Ureter (tissue), 1 donor: ENCODE data around the gene TMPRSS9. TPM values are rescaled to one million over a fixed set of nuclear protein-coding genes. Genes with fewer than 3 reads are reported as not detected.
"Not testable (repeated sequence)": the region's sequence is repeated elsewhere in the genome, so short reads cannot be mapped to it uniquely, and the experiment has no call there.

ENCODE experiments used
- DNase-seq: peaks from one replicate; pipeline ENCODE4 v3.0.0-alpha.2; 2020; ENCODE audit warnings: low spot score
- total RNA-seq: library from RNA; stranded (reverse); gene quantifications from one replicate; pipeline ENCODE4 v1.2.4, GENCODE V29; 2023
- donor health status: DM: yes; HTN: yes; CAD: no.

Gene TMPRSS9
- total RNA-seq, 1 donor from 2014 or later = not detected

GRCh38 chr19:2342656-2343288 lies 17.3 kb upstream of the TMPRSS9 start:
- DNase-seq = no peak

GRCh38 chr19:2343289-2343982 lies 16.6 kb upstream of the TMPRSS9 start:
- DNase-seq = no peak

- no peak for DNase-seq
Observed at GRCh38 chr19:2344381-2344870, 15.6 kb upstream of the TMPRSS9 start.

GRCh38 chr19:2345076-2345475 lies 15.0 kb upstream of the TMPRSS9 start:
- no peak for DNase-seq

GRCh38 chr19:2345794-2346663 lies 14.0 kb upstream of the TMPRSS9 start:
- DNase-seq = no peak

- DNase-seq = not testable (repeated sequence)
Observed at GRCh38 chr19:2349818-2350217, 10.2 kb upstream of the TMPRSS9 start.

- no peak for DNase-seq
Observed at GRCh38 chr19:2350656-2351055, 9.4 kb upstream of the TMPRSS9 start.

- no peak for DNase-seq
Observed at GRCh38 chr19:2351591-2351990, 8.5 kb upstream of the TMPRSS9 start.

GRCh38 chr19:2352121-2352520 lies 7.9 kb upstream of the TMPRSS9 start:
- DNase-seq = no peak

- DNase-seq = no peak
Observed at GRCh38 chr19:2353159-2353886, 6.7 kb upstream of the TMPRSS9 start.

GRCh38 chr19:2353887-2354592 lies 6.0 kb upstream of the TMPRSS9 start:
- DNase-seq = no peak

GRCh38 chr19:2354670-2355069 lies 5.4 kb upstream of the TMPRSS9 start:
- no peak for DNase-seq

- no peak for DNase-seq
Observed at GRCh38 chr19:2355168-2356035, 4.7 kb upstream of the TMPRSS9 start.

GRCh38 chr19:2356036-2356646 lies 3.9 kb upstream of the TMPRSS9 start:
- DNase-seq = no peak

GRCh38 chr19:2357279-2358206 lies 2.5 kb upstream of the TMPRSS9 start:
- no peak for DNase-seq

GRCh38 chr19:2358548-2359173 lies 1.4 kb upstream of the TMPRSS9 start:
- DNase-seq = no peak

GRCh38 chr19:2360833-2361232 lies 768 bp downstream of the TMPRSS9 start:
- no peak for DNase-seq
